ENCODE measurements around the gene FTO.

Gene FTO

GRCh38 chr16:54112451-54113206 is 408.7 kb downstream of the FTO start:
- no peak for DNase-seq (ENCODE audit: low read depth in 1 of 2, low spot score in 1 of 2)

- DNase-seq (ENCODE audit: low read depth in 1 of 2, low spot score in 1 of 2), result no peak
Measured at GRCh38 chr16:54115558-54115957, 411.6 kb downstream of the FTO start.

- no peak for DNase-seq (ENCODE audit: low read depth in 1 of 2, low spot score in 1 of 2)
Measured at GRCh38 chr16:54116124-54116655, 412.2 kb downstream of the FTO start.

- no peak for DNase-seq (ENCODE audit: low read depth in 1 of 2, low spot score in 1 of 2)
Measured at GRCh38 chr16:54118846-54119245, 414.9 kb downstream of the FTO start.

- no peak for DNase-seq (ENCODE audit: low read depth in 1 of 2, low spot score in 1 of 2)
Measured at GRCh38 chr16:54120846-54121480, 417.0 kb downstream of the FTO start.

GRCh38 chr16:54121539-54122295 is 417.8 kb downstream of the FTO start:
- no peak for DNase-seq (ENCODE audit: low read depth in 1 of 2, low spot score in 1 of 2)

- no peak for DNase-seq (ENCODE audit: low read depth in 1 of 2, low spot score in 1 of 2)
Measured at GRCh38 chr16:54123766-54124165, 419.8 kb downstream of the FTO start.

- no peak for DNase-seq (ENCODE audit: low read depth in 1 of 2, low spot score in 1 of 2)
Measured at GRCh38 chr16:54125751-54126655, 422.0 kb downstream of the FTO start.

GRCh38 chr16:54126907-54127306 is 423.0 kb downstream of the FTO start:
- DNase-seq (ENCODE audit: low read depth in 1 of 2, low spot score in 1 of 2), result no peak

- no peak for DNase-seq (ENCODE audit: low read depth in 1 of 2, low spot score in 1 of 2)
Measured at GRCh38 chr16:54128629-54129234, 424.8 kb downstream of the FTO start.

GRCh38 chr16:54129810-54130209 is 425.9 kb downstream of the FTO start:
- no peak for DNase-seq (ENCODE audit: low read depth in 1 of 2, low spot score in 1 of 2)

GRCh38 chr16:54135361-54136275 is 431.7 kb downstream of the FTO start:
- no peak for DNase-seq (ENCODE audit: low read depth in 1 of 2, low spot score in 1 of 2)

GRCh38 chr16:54136276-54136625 is 432.3 kb downstream of the FTO start:
- DNase-seq (ENCODE audit: low read depth in 1 of 2, low spot score in 1 of 2), result no peak

GRCh38 chr16:54140057-54140787 is 436.3 kb downstream of the FTO start:
- no peak for DNase-seq (ENCODE audit: low read depth in 1 of 2, low spot score in 1 of 2)

GRCh38 chr16:54140788-54141136 is 436.8 kb downstream of the FTO start:
- DNase-seq (ENCODE audit: low read depth in 1 of 2, low spot score in 1 of 2), result no peak

GRCh38 chr16:54142787-54143186 is 438.8 kb downstream of the FTO start:
- DNase-seq (ENCODE audit: low read depth in 1 of 2, low spot score in 1 of 2), result no peak

GRCh38 chr16:54143410-54143809 is 439.5 kb downstream of the FTO start:
- DNase-seq (ENCODE audit: low read depth in 1 of 2, low spot score in 1 of 2), result no peak

- DNase-seq (ENCODE audit: low read depth in 1 of 2, low spot score in 1 of 2), result no peak
Measured at GRCh38 chr16:54143934-54144571, 440.1 kb downstream of the FTO start.
